WTC11 (cell line): ENCODE measurements around the gene SMCP.

Source experiments
- CREB1 ChIP-seq: sonication (generic); formaldehyde crosslinking; IDR thresholded peaks from 2 replicates; pipeline ENCODE4 v1.8.0; 2023; ENCODE audit warnings: mild to moderate bottlenecking, missing genetic modification reagents
- CTCF ChIP-seq: fragments of 200-600 bp; IDR thresholded peaks from 2 replicates; pipeline ENCODE4 v1.8.0; 2022; ENCODE audit warnings: antibody characterized with exemption
- MAX ChIP-seq: sonication (generic); formaldehyde crosslinking; IDR thresholded peaks from 2 replicates; pipeline ENCODE4 v1.8.0; 2022; ENCODE audit warnings: mild to moderate bottlenecking, missing genetic modification reagents
- NR2C2 ChIP-seq: sonication (generic); formaldehyde crosslinking; IDR thresholded peaks from 2 replicates; pipeline ENCODE4 v1.8.0; 2022; ENCODE audit warnings: mild to moderate bottlenecking, missing genetic modification reagents

GRCh38 chr1:152842556-152842955, 35.6 kb upstream of the SMCP start, which contains the start of gene LCE6A:
- no peak for TF ChIP-seq CTCF
- TF ChIP-seq MAX: no peak
- no peak for TF ChIP-seq CREB1 (CRISPR knock-in tag)
- TF ChIP-seq NR2C2: no peak
